ENCODE results near the gene PDIA5. TPM values are rescaled to one million over a fixed set of nuclear protein-coding genes. Genes with fewer than 3 reads are reported as not detected.

Gene PDIA5
- total RNA-seq, 1 donor from 2014 or later, result 29.3 TPM

- no peak for TF ChIP-seq CTCF (IDR thresholded peaks at IDR 0.05)
- intact Hi-C loops (cut with DNase I), result no loop called here
- DNase-seq (no peak), ATAC-seq (no peak)
- Histone ChIP-seq H3K4me1 (no peaks in the 10 kb centered on the region), H3K4me3 (no peak overlapping the region), H3K9me3 (no peaks in the 10 kb centered on the region), H3K27ac (no peak overlapping the region), H3K27me3 (ENCODE audit: low read depth) (no peaks in the 10 kb centered on the region), H3K36me3 (no peaks in the 10 kb centered on the region)
Observed at GRCh38 chr3:123188058-123188457, 121.2 kb downstream of the PDIA5 start.

DNA sequence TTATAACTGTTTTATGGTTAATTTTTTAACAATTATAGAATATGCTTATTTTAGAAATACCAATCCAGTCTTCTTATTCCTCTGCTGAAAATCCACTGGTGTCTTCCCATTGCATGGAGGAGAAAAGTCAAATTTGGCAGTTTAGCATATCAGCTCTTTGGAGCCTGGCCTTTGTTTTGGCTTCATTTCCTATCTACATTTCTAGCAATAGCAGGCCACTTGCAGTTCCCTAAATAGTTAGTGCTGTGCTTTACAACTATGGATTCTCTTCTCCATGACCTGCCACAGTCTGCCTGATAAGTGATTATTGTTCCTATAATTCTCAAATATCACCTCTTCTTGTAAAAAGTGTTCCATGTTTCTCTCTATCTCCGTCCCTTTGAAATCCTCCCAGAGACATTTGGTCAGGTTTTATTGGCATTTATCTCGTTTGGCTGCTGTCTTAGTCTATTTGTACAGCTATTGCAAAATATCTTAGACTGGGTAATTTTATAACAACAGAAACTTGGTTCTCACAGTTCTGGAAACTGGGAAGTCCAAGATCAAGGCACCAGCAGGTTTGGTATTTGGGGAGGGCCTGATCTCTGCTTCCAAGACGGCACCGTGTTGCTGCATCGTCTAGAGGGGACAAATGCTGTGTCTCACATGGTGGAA, 126.8 kb downstream of the PDIA5 start:
- ATAC-seq, result no peak
- no peaks in the 10 kb centered on the region for H3K27me3 ChIP-seq (ENCODE audit: low read depth)
- no peak for DNase-seq
- H3K9me3 ChIP-seq, result no peaks in the 10 kb centered on the region
- intact Hi-C loops (cut with DNase I), result no loop called here
- H3K36me3 ChIP-seq, result no peaks in the 10 kb centered on the region
- TF ChIP-seq CTCF (IDR thresholded peaks at IDR 0.05), result no peak
- no peaks in the 10 kb centered on the region for H3K4me1 ChIP-seq
- no peak overlapping the region for H3K4me3 ChIP-seq
- H3K27ac ChIP-seq, result no peak overlapping the region

GRCh38 chr3:123194552-123194951, 127.7 kb downstream of the PDIA5 start:
- no peaks in the 10 kb centered on the region for H3K36me3 ChIP-seq
- intact Hi-C loops (cut with DNase I), result no loop called here
- TF ChIP-seq CTCF (IDR thresholded peaks at IDR 0.05), result peak; percentile 39
- H3K27ac ChIP-seq, result no peak overlapping the region
- no peaks in the 10 kb centered on the region for H3K4me1 ChIP-seq
- DNase-seq, result no peak
- no peaks in the 10 kb centered on the region for H3K27me3 ChIP-seq (ENCODE audit: low read depth)
- ATAC-seq, result peak; percentile 48 to 84
- no peaks in the 10 kb centered on the region for H3K9me3 ChIP-seq
- H3K4me3 ChIP-seq, result no peak overlapping the region

DNA sequence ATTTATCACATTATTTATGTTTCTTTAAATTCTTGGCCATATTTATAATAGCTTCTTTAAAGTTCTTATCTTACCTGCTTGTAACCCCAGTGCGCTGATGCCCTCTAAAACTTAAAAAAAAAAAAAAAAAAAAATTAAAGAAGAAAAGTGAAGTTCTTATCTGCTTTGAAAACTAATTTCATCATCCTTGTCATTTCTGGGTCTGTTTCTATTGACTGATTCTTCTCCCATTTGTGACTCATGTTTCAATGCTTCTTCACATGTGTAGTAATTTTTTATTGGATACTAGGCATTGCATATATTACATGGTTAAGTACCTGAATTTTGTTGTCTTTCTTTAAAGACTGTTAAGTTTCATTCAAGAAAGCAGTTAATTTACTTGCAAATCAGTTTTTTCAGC, 131.5 kb downstream of the PDIA5 start:
- intact Hi-C loops (cut with DNase I), result no loop called here

GRCh38 chr3:123201223-123201556, 134.4 kb downstream of the PDIA5 start:
- Histone ChIP-seq H3K27me3 (ENCODE audit: low read depth) (no peaks in the 10 kb centered on the region), H3K4me3 (peak overlapping the region; percentile 94), H3K9me3 (no peaks in the 10 kb centered on the region), H3K27ac (peak overlapping the region; percentile 91), H3K36me3 (no peaks in the 10 kb centered on the region), H3K4me1 (peaks cover 17% of the 10 kb centered on the region)
- no peak for DNase-seq
- intact Hi-C loops (cut with DNase I), result no loop called here
- ATAC-seq, result no peak
- TF ChIP-seq CTCF (IDR thresholded peaks at IDR 0.05), result no peak

More for the DNA sequence above, 131.5 kb downstream of the PDIA5 start:
- ATAC-seq, result no peak
- no peak for DNase-seq
- H3K27ac ChIP-seq, result no peak overlapping the region
- no peaks in the 10 kb centered on the region for H3K9me3 ChIP-seq
- TF ChIP-seq CTCF (IDR thresholded peaks at IDR 0.05), result no peak
- H3K4me1 ChIP-seq, result peaks cover 15% of the 10 kb centered on the region
- no peaks in the 10 kb centered on the region for H3K27me3 ChIP-seq (ENCODE audit: low read depth)
- no peak overlapping the region for H3K4me3 ChIP-seq
- no peaks in the 10 kb centered on the region for H3K36me3 ChIP-seq
